Heart left ventricle (tissue), 13 donors: ENCODE data around the gene FDX2.

Experiments used
- POLR2A ChIP-seq, 2 donors: fragments of 450-650 bp; IDR thresholded peaks; one replicate each; pipeline ENCODE4 v1.6.1; 2017; ENCODE audit warnings: antibody characterized with exemption in 2 of 2, mild to moderate bottlenecking in 2 of 2, moderate library complexity in 2 of 2
- TF ChIP-seq, protein P1 (sequence below), 12 donors: fragments of 200-600 bp; sonication (generic) in 4 of 12; IDR thresholded peaks; one replicate each; pipeline versions ENCODE4 v1.5.0 to v1.8.0; 2018 to 2022; ENCODE audit warnings: antibody characterized with exemption in 12 of 12, mild to moderate bottlenecking in 5 of 12
- donor health status: ischemic (EF 13 %, LVEDD 7.1; RV severe dilation, severe dysfunction).
- donor health status: DM: no; HTN: yes; CAD: no.
- donor health status: DM: no; HTN: no; CAD: no.
- donor health status: ischemic (EF 25% LVEDD 6.9; RV normal size, moderate dysfunction).
- donor health status: ischemic (EF 25% LVEDD 5.7; RV mildly dilated, moderate dysfunction).
- donor health status: ischemic (EF 35%, LVEDD 5.7; RV mildly dilated, moderate dysfunction).
- donor health status: nonischemic (EF 11% LVEDD 7.7; RV severe dilation, severe dysfunction).
- donor health status: DM: yes; HTN: yes; CAD: no.
- donor health status: PGD.
- donor health status: ischemic (EF 29% LVEDD 5.4; RV normal size, mild dysfunction).
- donor health status: nonischemic (EF 23%, LVEDD 6.1; RV moderate dilation, normal function).

DNA sequence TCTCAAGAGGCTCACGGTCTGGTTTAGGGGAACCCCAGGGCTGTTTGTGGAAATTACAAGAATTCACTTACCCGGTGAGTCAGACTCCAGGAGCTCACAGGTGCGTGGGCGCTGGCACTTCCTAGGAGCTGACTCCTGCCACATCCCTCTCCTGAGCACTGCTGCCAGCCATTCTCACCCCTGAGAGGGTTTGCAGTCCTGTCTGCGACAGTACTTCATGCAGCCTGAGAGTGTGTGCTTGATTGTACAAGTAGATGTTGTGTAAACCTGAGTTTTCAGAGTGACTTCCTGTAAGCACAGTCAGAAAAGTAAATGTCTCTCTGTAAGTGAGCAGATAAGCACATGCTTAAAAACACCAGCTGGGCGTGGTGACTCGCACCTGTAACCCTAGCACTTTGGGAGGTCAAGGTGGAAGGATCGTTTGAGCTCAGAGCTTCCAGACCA is 55.7 kb downstream of the FDX2 start:
- TF ChIP-seq, protein P1, sequence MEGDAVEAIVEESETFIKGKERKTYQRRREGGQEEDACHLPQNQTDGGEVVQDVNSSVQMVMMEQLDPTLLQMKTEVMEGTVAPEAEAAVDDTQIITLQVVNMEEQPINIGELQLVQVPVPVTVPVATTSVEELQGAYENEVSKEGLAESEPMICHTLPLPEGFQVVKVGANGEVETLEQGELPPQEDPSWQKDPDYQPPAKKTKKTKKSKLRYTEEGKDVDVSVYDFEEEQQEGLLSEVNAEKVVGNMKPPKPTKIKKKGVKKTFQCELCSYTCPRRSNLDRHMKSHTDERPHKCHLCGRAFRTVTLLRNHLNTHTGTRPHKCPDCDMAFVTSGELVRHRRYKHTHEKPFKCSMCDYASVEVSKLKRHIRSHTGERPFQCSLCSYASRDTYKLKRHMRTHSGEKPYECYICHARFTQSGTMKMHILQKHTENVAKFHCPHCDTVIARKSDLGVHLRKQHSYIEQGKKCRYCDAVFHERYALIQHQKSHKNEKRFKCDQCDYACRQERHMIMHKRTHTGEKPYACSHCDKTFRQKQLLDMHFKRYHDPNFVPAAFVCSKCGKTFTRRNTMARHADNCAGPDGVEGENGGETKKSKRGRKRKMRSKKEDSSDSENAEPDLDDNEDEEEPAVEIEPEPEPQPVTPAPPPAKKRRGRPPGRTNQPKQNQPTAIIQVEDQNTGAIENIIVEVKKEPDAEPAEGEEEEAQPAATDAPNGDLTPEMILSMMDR (IDR thresholded peaks at IDR 0.05): no peak
- TF ChIP-seq POLR2A (IDR thresholded peaks at IDR 0.05): no peak
